ENCODE data around the gene CUL4B.
A peak's percentile ranks its signal among the peaks of the same experiment; 100 is the strongest.
"Not testable (repeated sequence)": the region's sequence is repeated elsewhere in the genome, so short reads cannot be mapped to it uniquely, and the experiment has no call there.

Gene CUL4B

DNA sequence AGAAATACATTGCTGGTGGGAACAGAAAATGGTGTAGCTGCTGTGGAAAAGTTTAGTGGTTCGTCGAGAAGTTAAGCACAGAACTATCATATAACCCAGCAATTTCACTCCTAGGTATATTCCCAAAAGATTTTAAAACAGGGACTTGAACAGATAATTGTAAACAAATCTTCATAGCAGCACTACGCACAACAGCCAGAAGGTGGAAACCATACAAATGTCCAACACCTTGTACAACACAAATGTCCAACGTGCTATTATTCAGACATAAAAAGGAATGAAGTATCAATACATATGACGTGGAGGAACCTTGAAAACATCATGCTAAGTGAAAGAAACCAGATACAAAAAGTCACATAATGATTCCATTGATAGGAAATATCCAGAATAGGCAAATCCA, 37.9 kb downstream of the CUL4B start:
- no peak for DNase-seq (ENCODE audit: low read depth in 2 of 2)

DNA sequence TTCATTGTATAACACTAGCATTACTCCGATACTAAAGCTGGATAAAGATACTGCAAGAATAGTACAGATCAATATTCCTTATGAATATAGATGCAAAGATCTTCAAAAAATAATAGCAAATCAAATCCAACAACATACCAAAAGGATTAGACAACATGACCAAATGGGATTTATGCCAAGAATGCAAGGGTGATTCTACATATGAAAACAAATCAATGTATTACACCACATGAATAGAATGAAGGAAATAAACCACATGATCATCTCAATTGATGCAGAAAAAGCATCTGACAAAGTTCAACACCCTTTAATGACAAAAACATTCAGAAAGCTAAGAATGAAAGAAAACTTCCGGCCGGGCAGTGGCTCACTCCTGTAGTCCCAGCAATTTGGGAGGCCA, 42.8 kb downstream of the CUL4B start:
- no peak for DNase-seq (ENCODE audit: low read depth in 2 of 2)

DNA sequence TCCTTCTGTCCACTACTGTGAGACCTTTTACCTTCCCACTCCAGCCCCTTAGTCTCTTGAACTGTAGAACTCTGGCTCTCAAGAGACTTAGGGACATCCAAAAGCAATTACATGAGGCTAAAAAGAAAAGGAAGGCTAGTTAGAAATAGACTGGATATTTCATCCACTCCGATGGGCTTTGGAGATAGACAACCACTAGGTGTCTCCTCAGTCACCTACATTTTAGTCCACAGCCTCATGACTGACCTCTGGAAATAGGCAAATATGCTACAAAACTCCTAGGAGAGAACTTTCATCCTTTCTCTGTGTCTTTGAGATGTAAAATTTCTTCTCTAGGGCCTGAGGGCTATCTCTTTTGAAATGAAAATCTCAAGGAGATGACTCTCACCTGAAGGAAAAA, 46.5 kb downstream of the CUL4B start:
- DNase-seq (ENCODE audit: low read depth in 2 of 2): no peak

DNA sequence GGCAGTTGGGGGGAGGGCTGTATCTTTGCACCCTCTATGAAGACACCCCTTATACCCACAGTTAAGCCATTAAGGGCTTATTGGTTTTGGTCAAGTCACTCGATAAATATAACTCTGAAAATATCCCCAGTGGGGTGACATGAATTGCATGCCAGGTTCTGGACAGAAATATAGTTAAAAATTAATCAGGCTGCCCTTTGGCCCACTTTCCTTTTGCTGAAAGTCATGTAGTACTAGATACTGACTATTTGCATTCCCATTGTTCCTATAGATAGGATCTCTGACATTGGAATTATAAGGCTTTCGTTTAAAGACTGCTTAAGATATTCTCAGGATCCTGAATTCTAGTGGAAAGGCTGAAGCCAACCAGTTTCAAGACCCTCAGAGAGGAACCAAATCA, 48.1 kb downstream of the CUL4B start:
- no peak for DNase-seq (ENCODE audit: low read depth in 2 of 2)

DNA sequence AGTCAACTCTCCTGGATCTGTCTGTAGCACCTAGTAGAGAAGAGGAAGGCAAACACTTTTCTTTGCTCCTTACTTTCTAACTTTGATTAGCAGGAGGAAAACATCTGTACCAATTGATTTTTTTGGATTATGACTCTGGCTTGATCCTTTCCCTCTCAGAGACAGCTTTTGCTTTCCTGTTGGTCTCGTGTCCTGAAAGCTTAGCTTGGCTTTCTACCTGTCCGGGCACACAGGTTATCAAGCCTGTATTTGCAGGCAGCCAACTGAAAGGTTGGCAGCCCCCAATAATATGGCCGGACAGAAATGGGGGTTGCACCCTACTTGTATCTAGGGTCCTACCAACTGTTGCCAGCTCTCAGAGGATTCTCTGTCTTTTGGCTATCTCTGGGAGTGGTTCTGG, 48.5 kb downstream of the CUL4B start:
- no peak for DNase-seq (ENCODE audit: low read depth in 2 of 2)

DNA sequence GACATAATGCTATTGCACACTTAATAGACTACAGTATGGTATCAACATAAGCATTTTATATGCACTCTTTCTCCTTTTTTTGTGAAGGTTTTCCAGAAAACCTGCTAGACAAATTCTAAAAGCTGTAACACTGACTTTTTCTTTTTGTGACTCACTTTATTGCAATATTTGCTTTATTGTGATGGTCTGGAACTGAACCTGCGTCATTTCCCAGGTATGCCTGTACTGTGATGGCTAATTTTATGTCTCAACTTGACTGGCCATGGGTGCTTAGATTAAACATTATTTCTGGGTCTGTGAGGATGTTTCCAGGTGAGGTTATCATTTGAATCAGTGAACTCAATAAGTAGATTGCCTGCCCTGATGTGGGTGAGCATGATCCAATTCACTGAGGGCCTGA, 56.2 kb downstream of the CUL4B start:
- DNase-seq (ENCODE audit: low read depth in 2 of 2): no peak

DNA sequence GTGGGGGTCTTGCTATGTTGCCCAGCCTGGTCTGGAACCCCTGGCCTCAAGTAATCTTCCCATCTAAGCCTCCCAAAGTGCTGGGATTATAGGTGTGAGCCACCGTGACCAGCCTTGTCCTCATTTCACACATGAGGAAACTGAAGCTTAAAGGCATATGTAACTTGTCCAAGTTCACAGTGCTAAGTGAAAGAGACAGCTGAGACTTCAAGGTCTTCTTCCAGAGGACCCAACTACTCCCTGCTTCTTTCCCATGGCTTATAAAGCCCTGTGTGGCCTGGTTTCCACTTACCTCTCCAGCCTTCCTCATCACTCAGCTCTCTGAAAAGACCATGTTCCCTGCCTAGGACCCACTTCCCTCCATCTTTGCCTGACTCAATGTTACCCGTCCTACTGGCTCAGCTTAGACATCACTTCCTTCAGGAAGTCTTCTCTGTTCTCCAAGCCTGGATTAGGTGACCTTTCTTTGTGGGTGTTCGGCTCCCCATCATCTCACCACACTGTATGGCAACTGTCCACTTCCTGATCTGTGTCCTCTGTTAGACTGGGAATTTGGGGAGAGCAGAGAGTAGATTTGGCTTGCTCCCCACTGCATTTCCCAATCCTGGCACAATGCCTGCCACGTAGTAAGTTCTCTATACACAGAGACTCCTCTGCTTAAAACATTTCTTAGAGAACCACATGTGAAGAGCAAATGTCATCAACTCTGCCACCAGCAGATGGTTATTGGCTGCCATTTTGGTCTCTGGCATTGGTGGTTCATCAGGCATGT, 61.3 kb downstream of the CUL4B start:
- DNase-seq (ENCODE audit: low read depth in 2 of 2): no peak

DNA sequence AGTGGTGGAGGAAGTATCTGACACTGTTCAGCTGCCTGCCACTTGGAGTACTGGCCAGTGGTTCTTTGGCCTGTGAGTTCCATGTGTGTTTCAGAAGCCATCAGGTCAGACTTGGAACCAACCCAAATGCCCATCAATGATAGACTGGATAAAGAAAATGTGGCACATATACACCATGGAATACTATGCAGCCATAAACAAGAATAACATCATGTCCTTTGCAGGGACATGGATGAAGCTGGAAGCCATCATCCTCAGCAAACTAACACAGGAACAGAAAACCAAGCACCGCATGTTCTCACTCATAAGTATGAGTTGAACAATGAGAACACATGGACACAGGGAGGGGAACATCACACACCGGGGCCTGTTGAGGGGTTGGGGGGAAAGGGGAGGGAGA, 70.6 kb downstream of the CUL4B start:
- DNase-seq (ENCODE audit: low read depth in 2 of 2): not testable (repeated sequence)

DNA sequence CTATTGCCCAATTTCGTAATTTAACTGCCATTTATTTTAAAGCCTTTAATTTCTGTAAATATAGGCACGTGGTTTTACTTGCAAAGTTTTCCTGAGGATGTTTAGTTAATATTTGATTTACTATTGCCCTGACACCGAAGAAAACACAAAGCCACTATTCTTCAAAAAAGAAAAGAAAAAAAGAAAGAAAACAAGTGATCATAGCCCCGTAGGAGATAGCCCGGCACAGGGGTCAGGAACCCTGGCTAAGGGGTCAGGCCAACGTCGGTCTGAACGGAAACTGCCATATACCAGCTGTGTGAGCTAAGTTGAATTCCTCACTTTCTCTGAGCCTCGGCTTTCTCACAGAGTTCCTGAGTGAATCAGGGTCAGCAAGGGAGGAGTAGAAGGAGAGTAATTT, 74.0 kb downstream of the CUL4B start:
- no peak for DNase-seq (ENCODE audit: low read depth in 2 of 2)

DNA sequence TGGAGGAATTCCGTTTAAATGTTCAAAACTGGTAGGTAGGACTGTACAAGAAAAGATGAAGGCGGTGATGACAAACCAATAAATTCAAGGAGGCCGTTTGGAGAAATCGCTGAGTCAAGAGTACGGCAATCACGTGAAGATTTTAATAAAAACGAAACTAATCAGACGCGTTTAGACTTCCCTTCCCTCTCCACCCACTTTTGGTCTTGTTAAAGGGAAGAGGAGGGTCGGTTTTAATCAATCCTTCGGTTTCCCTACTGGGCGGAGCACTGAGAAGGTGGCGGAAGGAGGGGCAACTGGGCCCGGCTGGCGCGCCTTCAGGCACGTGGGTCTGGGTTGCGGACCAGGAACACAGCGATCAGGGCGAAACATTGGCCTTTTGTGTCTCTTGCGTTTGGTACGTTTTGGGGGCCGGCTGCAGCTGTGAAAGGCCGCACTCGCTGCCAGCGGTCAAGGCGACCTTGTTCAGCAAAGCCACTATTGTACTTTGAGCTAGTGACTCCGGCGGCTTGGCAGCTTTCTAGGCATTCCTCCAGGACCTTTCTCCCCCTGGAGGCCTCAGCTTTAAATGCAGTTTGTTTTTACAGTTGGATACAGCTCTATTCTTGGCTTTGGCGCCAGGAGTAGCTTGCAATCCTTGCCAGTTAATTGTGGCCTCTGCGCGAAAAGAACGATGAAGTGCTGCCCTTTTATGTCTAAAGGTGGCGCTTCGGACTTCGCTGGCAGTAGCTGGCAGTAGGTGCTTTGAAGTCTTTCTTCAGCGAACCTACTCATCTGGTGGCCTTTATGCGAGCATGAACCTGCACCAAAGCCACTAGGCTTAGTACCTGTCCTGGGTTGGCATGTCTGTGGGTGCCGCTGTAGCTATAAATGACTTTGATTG, 74.9 kb downstream of the CUL4B start:
- DNase-seq (ENCODE audit: low read depth in 2 of 2): peak in 1 of 2 donors; percentile 22

DNA sequence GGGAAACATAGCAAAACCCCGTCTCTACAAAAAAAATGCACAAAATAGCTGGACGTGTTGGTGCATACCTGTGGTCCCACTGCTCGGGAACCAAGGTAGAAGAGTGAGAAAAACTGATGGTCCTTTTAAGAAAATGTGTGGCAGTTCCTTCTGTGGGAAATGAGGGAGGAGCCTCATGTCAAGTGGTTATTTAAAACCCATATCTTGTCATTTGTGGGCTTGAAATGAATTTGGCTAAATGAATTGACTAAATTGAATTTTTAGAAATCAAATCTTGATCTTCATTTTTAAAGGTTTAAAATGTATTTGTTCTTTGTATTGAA, 75.5 kb downstream of the CUL4B start:
- DNase-seq (ENCODE audit: low read depth in 2 of 2): no peak

DNA sequence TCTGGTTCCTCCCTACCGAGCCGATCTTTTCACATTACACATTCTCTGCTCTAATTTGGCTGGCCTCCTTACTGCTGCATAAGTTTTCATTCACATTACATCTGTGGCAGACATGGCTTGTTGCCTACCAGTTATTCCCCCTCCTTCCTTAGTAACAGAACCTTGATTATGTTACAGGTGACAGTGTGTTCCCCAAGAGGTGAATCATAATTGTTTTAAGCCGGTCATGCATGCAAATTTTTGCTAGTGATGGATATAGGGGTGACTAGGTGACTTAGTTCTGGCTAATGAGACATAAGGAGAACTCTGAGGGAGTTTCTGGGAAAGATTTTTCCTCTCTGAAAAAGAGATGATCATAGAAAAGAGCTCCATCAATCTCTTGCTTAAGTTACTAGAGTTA, 83.3 kb downstream of the CUL4B start:
- DNase-seq (ENCODE audit: low read depth in 2 of 2): no peak

DNA sequence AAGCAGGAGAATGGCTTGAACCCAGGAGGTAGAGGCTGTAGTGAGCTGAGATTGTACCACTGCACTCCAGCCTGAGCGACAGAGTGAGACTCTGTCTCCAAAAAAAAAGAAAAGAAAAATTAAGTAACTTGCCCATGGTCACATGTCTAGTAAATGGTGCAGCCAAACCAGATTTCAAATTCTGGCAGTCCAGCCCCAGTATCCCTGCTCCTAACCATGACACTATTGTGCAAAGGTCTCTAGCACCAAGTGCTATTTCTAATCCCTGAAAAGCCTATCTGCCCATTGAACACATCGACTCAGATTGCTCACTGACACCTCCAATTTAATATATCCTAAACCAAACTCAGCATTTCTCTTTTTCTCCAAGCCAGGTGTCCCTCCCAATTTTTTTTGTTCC, 84.0 kb downstream of the CUL4B start:
- DNase-seq (ENCODE audit: low read depth in 2 of 2): no peak

DNA sequence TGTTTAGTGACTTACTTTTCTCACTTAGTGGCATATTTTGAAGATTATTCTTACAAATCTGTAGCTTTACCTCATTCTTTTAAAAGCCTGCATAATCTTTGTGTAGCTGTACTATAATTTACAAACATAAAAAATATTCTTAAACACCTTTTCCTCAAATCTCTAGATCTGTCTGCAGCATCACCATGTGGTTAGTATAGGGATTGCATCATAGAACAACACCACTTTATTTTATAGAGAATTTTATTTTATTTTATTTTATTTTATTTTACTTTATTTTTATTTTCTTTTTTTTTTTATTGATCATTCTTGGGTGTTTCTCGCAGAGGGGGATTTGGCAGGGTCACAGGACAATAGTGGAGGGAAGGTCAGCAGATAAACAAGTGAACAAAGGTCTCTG, 85.3 kb downstream of the CUL4B start:
- DNase-seq (ENCODE audit: low read depth in 2 of 2): not testable (repeated sequence)
